Amniotic stem cell (primary cell): Measurements from ENCODE around the gene KLLN.
"Not testable (repeated sequence)": the region's sequence is repeated elsewhere in the genome, so short reads cannot be mapped to it uniquely, and the experiment has no call there.

Experiments
- DNase-seq: peaks from one replicate; lab custom pipeline; 2025; lab: John Stamatoyannopoulos, UW

Gene KLLN

DNA sequence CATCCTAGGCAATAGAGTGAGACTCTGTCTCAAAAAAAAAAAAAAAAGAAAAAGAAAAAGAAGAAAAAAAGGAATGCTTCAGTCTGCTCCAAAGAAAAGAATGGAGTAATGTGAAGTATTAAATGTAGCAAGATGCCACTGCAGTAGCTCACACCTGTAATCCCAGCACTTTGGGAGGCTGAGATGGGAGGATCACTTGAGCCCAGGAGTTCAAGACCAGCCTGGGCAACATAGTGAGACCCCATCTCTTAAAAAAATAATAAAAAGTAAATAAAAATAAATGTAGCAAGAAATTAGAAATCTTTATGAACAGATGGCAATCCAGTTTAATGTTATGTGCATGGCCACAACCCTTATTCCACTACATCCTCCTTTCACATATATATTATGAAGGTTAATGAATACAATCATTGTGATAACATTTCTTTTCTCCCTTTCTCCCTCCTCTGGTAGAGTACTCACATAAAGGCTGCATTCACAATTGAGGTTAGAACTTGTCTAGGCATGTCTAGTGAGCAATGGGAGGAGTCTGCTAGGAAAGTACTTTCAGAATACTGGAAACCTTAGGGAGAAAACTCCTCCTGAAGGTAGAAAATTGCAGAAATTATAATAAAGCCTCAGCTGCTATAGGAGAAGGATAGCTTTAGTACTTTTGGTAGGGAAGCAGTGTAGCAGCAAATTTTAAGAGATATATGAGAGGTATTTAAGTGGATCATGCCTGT is 20.4 kb downstream of the KLLN start:
- DNase-seq, result peak; percentile 51

DNA sequence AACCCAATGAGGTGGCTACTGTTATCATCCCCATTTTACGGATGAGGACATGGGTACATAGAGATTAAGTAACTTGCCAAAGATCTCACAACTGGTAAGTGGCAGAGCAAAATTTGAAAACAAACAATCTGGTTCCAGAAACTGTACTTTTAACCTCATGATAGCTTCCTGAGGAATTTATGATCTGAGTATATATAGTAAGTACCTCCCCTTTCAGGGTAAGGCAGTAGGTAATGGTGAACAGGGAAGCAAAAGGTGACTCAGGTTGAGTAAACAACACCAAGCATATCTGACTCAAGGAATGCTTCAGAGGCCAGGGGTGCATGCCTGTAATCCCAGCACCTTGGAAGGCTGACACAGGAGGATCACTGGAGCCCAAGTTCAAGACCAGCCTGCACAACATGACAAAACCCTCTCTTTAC is 21.1 kb downstream of the KLLN start:
- DNase-seq, result no peak

DNA sequence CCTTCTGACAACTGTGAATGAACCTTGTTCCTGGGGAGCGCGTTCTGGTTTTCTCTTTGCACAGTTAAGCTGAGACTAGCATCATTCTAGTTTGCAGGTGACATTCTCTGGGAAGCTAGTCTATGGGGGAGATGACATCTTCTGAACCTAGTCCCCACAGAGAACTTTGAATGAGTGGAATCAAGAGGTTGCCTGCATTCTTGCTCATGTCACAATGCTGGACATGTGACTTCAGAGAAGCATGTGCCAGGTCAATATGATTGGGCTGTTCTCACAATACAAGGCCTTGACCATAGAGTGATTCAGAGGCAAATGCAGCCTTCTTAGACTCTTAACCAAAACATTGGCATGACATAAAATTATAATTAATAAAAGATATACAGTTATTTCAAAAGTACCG is 22.1 kb downstream of the KLLN start:
- DNase-seq, result no peak

DNA sequence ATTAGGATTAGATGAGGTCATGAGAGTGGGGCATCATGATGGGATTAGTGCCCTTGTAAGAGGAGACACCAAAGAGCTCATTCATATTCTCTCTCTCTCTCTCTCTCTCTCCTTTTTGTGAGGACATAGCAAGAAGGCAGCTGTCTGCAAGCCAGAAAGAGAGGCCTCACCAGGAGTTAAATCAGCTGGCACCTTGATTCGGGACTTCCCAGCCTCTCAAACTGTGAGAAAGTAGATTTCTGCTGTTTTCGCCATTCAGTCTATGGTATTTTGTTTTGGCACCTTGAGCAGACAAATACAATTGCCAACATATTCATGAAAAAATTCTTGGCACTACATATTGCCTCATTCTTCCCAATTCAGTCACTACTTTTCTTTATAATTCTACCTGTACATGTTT is 24.7 kb downstream of the KLLN start:
- no peak for DNase-seq

DNA sequence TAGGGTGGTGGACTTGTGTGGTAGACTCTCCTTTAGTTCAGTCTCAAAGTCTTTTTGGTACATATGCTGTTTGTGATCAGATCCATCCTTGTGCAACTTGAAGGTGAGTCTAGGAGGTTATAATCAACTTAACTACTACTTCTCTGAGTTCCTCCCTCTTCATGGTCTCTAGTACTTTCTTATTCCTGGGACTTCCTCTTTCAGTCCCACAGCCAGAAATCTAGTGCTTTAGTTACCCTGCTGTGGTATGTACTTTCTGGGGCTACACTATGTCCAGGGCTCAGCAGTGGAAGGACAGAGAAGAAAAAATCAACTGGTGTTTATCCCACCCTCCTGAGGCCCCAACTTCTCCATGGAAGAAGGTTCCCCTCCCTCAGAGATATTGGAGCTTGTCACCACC is 25.9 kb downstream of the KLLN start:
- DNase-seq, result no peak

DNA sequence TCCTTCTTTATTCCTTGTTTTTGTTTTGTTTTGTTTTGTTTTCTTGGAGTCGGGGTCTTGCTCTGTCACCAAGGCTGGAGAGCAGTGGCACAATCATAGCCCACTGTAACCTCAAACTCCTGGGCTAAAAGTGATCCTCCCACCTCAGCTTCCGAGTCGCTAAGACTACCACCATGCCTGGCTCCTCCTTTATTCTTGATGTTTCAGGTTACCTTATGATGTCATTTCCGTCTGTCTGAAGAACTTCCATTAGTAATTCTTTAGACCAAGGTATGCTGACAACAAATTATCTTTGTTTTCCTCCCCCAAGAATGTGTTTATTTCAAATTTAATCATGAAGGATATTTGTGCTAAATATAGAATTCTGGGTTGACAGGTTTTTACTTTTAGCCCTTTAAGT is 27.2 kb downstream of the KLLN start:
- DNase-seq, result no peak

DNA sequence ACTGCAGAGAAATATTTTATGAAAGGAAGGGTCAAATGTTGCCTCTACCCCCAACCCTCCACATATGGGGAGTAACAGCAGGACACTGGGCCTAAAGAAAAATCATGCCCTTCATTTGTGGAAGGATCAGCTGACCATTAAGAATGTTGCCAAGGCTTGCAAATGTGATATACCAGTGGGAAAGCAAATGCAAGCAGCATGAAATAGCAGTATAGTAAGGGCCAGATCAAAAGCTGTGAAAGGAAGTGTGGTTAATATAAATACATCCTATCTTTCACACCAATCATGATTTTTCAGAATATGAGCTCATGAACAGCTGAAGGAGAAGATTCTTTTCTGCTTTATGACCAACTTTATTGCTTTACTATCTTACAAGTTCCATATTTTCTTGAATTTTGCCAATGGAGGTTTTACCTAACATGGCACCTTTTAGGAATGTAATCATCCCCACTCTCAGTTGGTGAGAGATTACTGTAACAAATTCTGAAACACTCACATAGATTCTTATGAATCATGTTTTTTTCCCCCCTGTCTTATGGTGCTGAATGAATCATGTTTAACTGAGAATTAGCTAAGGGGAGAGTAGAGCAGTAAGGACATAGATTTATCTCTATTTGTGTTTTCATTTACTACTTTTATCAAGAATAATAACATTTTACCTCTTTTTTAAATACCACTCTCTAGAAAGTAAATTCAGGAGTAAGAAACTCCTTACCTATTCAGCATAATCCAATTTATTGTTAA is 33.2 kb downstream of the KLLN start:
- no peak for DNase-seq

DNA sequence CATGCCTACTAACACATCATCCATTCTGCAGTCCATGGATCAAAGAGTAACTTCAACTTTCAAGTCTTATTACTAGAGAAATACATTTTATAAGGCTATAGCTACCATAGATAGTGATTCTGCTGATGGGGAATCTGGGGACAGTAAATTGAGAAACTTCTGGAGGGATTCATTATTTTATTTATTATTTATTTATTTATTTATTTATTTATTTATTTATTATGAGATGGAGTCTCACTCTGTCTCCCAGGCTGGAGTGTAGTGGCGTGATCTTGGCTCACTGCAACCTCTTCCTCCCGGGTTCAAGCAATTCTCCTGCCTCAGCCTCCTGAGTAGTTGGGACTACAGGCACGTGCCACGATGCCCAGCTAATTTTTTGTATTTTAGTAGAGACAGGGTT is 34.3 kb downstream of the KLLN start:
- DNase-seq, result not testable (repeated sequence)

DNA sequence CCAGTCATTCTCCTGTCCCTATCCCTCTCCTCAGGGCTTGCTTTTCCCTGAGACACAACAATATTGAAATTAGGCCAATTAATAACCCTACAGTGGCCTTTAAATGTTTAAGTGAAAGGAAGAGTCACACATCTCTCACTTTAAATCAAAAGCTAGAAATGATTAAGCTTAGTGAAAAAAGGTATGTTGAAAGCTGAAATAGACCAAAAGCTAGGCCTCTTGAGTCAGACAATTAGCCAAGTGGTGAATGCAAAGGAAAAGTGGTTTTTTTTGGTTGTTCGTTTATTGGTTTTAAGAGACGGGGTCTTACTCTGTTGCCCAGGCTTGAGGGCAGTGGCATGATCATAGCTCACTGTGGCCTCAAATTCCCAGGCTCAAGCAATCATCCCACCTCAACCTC is 35.7 kb downstream of the KLLN start:
- DNase-seq, result no peak

DNA sequence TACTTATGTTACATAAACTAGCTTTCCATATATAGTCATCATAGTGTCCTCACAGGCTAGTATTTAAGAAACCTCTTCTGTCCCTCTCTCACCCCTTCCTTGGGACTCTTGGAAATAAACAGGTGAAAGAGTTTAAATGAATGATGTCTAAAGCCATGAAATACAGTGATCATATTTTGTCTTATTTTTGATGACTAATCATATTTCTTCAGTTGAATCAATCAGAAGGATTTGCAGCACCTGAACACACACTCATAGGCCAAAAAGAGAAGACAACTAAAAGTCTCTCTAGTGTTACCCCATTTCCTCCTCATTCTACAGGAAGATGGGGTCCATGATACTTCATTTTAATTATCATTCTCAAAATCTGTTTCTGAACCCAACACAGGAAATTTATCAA is 36.7 kb downstream of the KLLN start:
- no peak for DNase-seq

DNA sequence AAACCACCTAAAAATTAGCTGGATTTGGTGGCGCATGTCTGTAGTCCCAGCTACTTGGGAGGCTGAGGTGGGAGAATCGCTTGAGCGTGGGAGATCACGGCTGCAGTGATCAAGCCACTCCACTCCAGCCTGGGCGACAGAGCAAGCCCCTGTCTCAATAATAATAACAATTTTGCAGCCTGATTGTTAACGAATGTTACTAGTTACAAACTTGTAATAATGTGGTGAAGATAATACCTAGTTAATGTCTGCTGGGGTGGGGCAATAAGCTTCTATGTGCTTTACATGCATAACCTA is 44.1 kb downstream of the KLLN start:
- no peak for DNase-seq

DNA sequence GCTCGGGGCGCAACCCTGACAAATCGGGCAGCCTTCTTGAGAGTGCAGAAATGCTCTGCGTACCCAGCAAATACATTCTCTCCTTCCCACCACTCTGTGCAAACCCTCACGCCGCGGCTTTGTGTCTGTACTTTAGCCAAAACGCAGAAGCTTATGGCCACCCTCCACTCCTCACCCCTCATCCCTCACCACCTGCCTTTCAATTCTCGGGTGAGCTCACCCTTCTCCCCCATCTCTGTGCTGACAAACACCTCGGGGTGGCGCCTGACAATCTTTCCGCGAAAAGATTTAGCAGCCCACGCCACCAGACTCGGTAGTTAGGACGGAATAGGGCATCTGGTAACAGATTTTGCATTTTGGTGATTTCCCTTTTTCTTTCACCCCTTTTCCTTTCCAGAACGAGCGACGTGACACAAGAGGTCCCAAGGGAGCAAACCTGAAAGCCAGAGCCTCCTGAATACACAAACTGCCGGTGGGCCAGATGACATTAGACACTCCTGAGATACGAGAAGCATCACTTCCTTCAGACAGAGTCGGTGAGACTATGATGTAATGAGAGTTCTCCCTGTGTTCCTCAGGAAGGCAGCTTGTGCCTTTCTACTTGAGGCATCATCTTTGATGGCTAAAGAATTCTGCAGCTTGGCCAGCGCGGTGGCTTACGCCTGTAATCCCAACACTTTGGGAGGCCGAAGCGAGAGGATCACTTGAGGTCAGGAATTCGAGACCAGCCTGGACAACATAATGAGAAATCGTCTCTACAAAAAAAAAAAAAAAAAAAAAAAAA is 44.6 kb downstream of the KLLN start:
- no peak for DNase-seq

DNA sequence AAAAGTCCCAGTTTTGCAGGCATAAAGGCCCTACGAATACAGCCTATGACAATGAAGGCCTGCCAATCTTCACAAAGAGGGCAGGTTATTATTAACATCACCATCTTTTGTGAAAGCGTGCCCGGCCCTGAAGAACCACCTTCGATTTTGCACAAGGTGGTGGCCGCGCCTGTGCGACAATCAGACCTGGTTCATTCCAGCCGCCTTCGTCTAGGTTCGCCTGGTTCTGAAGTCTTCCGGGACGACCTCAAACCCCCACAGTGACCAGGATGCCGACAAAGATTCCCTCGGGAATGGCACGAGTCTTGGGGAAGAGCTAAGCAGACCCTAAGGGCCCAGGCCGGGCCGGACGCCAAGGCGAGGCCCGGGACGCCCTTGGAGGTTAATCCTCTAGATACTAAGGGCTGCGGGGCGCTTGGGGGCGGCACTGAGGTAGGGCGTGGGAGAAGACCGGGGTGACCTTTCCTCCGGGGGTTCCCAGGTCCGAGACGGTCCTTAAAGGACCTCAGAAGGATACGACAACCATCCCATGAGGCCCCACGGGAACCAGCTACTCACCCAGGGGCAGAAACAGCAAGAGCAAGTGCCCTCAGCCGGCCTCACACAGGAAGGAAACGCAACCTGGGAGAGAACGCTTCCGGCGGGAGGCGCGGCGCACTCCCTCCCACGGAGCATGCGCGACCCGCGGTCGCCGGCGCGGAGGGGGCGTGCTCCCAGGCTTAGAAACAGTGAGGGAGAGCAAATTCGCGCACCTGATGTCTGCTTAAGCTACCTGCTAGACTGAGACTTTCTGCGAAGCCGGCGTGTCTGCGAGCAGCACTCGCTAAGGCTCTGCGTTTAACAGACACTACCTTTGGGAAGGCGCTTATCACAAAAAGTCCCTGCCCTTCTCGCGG is 45.5 kb downstream of the KLLN start, which contains the start of gene ATAD1:
TSS of gene ATAD1 (minus strand) at position 618 of the 896 bp plus-strand sequence. CDS start 3,627 bp downstream, outside the sequence.
- peak; percentile 62 for DNase-seq

DNA sequence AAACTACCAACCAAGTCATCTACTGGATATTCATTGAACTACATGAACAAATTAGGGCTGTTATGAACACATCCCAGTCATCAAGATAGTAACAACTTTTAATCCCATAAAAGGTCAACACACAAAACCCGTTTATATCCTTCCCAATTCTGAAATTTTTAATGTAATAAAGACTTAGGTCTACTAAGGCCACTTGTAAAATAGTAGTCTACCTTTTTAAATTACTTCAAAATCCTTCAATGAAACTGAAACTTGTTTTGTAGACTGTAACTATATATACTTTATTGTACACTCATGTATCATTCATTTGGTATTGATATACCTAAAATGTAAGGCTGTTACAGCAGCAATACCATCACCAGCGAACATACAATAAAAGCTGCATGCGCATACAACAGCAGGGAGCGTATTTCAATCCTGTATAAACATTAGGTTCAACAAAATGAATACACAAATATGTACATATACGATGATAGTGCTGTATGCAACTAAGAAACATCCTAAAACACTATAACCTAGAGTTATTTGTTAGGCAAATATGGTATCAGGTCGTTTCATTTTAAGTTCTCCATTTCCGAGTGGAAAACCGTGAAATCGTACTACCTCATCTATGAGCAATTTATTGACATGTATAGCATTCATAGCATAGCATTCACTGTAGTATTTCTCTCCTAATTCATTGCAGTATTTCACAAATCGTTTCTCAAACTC is 46.3 kb downstream of the KLLN start:
- no peak for DNase-seq

DNA sequence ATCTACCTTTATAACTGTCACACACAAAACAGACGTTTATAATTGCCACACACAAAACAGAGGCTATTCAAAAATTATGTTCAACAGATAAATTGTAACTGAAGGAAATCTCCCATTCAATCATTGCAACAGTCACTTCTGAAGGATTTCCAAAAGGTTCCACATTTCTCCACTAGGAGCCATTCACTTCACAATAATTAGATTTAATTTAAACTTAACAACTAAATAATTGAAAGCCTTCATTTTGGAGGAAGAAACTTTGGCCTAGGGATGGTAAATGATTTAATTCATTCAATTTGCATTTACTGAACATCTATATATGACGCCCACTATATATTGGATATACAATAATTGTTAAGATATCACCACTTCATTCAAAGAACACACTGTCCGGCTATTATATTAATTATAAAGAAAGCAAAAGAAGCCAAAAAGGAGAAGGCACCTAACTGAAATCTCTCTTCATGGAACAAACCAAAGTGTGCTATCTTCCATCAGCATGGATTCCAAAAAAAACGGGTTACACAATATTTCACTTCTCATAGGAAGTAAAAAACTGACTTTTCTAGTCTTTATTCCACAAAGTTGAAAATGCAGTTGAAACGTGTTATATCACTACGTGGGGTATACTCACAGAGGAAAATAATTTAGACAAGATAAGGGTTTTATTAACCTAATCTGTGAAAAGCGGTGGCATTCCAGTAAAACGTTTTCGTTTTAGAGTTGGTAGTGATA is 47.0 kb downstream of the KLLN start:
- no peak for DNase-seq
